ENCODE results near the gene NKTR. TPM values are rescaled to one million over a fixed set of nuclear protein-coding genes. Genes with fewer than 3 reads are reported as not detected.

The NKTR gene
- total and polyA plus RNA-seq, 9 of the 15 experiments (the other 6 are each of a cell fraction or from before 2014, with no cell fraction given): 19.7 to 123 (median 92.6) TPM

GRCh38 chr3:42581709-42582473 lies 18.6 kb upstream of the NKTR start, which contains the start of gene SEC22C (continued):
- TF ChIP-seq CHD7 (IDR thresholded peaks at IDR 0.05; ENCODE audit: low read depth, low read length) (no peak), RBM15 (IDR thresholded peaks at IDR 0.05; ENCODE audit: insufficient read depth, low read length) (no peak), CBX2 (IDR thresholded peaks at IDR 0.05; ENCODE audit: insufficient read depth, low read length, poor library complexity, severe bottlenecking) (no peak), SMC3 (conservative IDR thresholded peaks at IDR 0.05; ENCODE audit: insufficient read depth, low read depth, low read length) (peak; percentile 52; the same call in 1 of the 2 replicates), ZNF444 (CRISPR knock-in tag; IDR thresholded peaks at IDR 0.05) (no peak), L3MBTL2 (IDR thresholded peaks at IDR 0.05) (peak; percentile 97), CBFA2T3 (IDR thresholded peaks at IDR 0.05) (peak; percentile 84), GABPB2 (CRISPR knock-in tag; conservative IDR thresholded peaks at IDR 0.05) (no peak), SIX5 (IDR thresholded peaks at IDR 0.05; ENCODE audit: borderline replicate concordance in 1 of 2, insufficient read depth in 1 of 2, low read depth in 1 of 2, low read length in 2 of 2) (no peak), THAP7 (CRISPR knock-in tag; IDR thresholded peaks at IDR 0.05) (no peak), GTF2A2 (tag; IDR thresholded peaks at IDR 0.05) (no peak), ELK3 (CRISPR knock-in tag; IDR thresholded peaks at IDR 0.05) (no peak), THRA (IDR thresholded peaks at IDR 0.05) (no peak)

Measured in K562 (cell line).